Gastrocnemius medialis (tissue), 4 donors: ENCODE results near the gene NRG2.

Source experiments
- CTCF ChIP-seq, 5 experiments: fragments of 450-650 bp in 3 of 5; fragments of 200-600 bp in 2 of 5; sonication (generic) in 2 of 5; IDR thresholded peaks in 4 of 5; conservative IDR thresholded peaks in 1 of 5; 1 replicate in 4 of 5; 2 replicates in 1 of 5; pipeline ENCODE4 v1.5.1; 2016 to 2019; ENCODE audit warnings: antibody characterized with exemption in 5 of 5, mild to moderate bottlenecking in 3 of 5, moderate library complexity in 3 of 5
- POLR2A ChIP-seq, 2 donors: fragments of 450-650 bp; IDR thresholded peaks; one replicate each; pipeline ENCODE4 v1.6.1; 2017; ENCODE audit warnings: antibody characterized with exemption in 2 of 2, mild to moderate bottlenecking in 2 of 2, moderate library complexity in 2 of 2

GRCh38 chr5:139806111-139806510 is 237.0 kb downstream of the NRG2 start:
- no peak for TF ChIP-seq CTCF (IDR thresholded peaks at IDR 0.05 in 4 of 5, conservative IDR thresholded peaks at IDR 0.05 in 1 of 5)
- no peak for TF ChIP-seq POLR2A (IDR thresholded peaks at IDR 0.05)
